ENCODE measurements around the gene ACSM2B.

ACSM2B gene

DNA sequence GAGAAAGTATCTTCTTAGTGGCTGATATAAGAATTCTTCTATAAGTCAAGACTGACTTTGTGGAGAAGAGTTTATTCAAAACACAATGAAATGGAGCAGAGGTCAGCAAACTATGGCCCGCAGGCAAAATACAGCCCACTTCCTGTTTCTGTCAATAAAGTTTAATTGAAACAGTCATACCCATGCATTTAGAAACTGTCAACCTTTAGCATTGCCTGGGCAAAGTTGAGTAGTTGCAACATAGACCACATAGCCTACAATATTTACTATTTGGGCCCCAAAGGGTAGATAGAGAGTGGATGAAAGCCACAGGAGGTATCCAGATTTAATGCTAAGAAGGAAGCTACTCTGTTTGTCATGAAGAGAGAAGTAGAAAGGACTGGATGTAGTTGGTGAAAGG, 38.0 kb downstream of the ACSM2B start:
- TF ChIP-seq, protein P1, sequence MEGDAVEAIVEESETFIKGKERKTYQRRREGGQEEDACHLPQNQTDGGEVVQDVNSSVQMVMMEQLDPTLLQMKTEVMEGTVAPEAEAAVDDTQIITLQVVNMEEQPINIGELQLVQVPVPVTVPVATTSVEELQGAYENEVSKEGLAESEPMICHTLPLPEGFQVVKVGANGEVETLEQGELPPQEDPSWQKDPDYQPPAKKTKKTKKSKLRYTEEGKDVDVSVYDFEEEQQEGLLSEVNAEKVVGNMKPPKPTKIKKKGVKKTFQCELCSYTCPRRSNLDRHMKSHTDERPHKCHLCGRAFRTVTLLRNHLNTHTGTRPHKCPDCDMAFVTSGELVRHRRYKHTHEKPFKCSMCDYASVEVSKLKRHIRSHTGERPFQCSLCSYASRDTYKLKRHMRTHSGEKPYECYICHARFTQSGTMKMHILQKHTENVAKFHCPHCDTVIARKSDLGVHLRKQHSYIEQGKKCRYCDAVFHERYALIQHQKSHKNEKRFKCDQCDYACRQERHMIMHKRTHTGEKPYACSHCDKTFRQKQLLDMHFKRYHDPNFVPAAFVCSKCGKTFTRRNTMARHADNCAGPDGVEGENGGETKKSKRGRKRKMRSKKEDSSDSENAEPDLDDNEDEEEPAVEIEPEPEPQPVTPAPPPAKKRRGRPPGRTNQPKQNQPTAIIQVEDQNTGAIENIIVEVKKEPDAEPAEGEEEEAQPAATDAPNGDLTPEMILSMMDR (IDR thresholded peaks at IDR 0.05) = no peak

DNA sequence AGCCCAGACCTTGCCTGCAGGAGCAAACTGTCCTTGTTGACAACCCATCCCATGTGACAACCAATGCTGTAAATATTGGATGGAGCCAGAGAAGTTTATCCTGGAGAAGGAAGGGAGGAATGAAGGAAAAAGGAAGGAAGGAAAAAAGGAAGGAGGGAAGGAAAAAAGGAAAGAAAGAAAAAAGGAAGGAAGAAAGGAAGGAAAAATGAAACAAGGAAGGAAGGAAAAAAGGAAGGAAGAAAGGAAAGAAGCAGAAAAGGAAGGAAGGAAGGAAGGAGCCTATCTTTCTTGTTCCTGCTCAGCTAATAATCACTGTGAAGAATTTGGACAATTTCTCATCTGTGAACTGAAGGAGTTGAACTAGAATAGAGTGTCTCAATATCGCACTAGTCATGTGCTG, 56.1 kb downstream of the ACSM2B start:
- TF ChIP-seq, protein P1 (IDR thresholded peaks at IDR 0.05) = no peak

DNA sequence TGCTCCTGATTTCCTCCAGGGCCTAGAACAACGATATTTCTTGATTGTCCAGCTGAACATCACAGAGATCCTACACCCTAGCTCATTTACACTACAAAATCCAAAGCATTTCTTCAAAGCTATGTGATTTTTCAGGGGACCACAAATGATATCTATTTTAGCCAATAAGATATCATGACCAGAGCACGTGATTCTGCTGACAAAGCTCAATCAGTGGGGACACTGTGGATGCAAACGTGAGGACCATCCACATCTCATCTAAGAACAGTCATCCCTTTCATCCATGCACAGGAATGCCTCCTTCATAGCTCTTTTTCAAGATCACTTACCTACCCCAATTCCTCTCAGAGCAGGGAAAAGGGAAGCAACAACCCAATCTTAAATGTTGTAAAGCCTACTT, 56.9 kb downstream of the ACSM2B start:
- TF ChIP-seq, protein P1 (IDR thresholded peaks at IDR 0.05) = no peak

DNA sequence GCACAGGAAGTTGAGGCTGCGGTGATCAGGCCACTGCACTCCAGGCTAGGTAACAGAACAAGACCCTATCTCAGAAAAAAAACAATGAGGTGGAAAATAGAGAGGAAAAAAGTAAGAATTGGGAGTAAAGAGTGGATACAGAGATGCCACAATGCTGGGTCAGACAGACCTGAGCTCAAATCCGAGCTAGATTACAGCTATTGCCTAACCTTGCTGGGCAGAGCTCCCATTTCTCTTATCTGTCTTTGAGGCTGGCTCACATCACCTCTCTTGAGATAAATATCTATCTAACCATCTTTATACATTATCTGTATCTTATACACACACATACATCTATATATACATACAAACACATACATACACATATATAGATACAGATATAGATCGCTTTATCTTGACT, 59.0 kb downstream of the ACSM2B start:
- TF ChIP-seq, protein P1 (IDR thresholded peaks at IDR 0.05) = no peak

DNA sequence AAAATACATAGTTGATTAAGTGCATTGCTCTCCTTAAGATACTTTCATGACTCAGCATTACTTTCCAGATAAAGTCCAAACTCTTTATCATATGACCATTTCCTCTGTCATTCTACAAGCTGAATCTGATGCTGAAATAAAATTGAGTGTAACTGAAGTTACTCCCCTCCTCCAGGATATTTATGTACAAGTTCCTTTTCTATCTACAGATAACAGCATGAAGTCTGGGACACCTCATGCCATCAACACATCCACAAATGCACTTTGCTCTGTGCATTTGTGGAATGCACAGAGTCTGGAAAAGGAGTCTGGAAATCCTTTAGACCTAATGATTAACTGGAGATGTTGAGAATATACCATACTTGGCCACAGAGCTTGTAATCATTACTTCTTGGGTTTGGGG, 60.5 kb downstream of the ACSM2B start:
- TF ChIP-seq, protein P1 (IDR thresholded peaks at IDR 0.05) = no peak

DNA sequence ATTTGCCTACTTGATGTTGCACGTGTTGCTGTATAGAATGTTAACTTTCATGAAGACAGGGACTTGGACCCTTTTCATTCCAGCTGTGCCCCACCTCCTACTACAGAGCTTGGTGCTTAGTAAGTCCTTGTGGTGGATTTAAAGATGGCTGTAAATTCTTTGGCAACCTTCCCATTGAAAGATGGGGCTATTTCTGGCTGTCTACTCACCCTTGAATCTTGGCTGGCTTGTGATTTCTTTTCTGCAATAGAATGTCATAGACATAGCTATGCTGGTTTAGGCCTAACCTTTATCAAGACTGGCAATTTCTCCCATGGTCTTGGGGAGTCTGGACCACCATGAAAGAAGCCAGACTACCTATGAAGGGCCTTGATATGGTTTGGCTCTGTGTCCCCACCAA, 65.8 kb downstream of the ACSM2B start:
- TF ChIP-seq, protein P1 (IDR thresholded peaks at IDR 0.05) = no peak

DNA sequence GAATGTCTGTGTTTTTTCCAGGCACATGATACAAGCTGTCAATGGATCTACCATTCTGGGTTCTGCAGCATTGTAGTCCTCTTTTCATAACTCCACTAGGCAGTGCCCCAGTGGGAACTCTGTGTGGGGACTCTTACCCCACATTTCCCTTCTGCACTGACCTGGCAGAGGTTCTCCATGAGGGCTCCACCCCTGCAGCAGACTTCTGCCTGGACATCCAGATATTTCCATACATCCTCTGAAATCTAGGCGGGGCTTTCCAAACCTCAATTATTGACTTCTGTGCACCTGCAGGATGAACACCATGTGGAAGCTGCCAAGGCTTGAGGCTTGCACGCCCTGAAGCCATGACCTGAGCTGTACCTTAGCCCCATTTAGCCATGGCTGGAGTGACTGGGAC, 68.9 kb downstream of the ACSM2B start:
- TF ChIP-seq, protein P1 (IDR thresholded peaks at IDR 0.05) = no peak

DNA sequence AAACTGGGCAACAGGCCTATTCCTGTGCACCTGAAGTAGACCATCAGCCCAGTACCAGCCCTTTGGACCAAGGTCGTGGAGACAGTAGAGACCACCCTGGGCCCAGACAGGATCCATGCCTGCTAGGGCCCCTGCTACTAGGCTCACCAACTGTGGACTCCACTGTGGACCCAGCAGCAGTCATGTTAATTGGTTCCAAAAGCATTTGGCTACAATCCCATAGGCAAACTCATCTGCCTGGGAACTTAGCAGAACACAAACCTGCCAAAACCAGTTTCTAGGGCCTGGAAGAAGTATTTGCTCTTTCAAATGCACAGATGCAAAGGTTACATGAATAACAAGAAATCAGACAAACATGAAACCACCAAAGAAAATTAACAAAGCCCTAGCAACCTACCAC, 71.7 kb downstream of the ACSM2B start:
- TF ChIP-seq, protein P1 (IDR thresholded peaks at IDR 0.05) = no peak
